ENCODE results near the gene MYO3B. TPM values are rescaled to one million over a fixed set of nuclear protein-coding genes. Genes with fewer than 3 reads are reported as not detected.
"Not testable (repeated sequence)": the region's sequence is repeated elsewhere in the genome, so short reads cannot be mapped to it uniquely, and the experiment has no call there.

Gene MYO3B
- total RNA-seq, 1 experiment from 2014 or later = 11.9 TPM

DNA sequence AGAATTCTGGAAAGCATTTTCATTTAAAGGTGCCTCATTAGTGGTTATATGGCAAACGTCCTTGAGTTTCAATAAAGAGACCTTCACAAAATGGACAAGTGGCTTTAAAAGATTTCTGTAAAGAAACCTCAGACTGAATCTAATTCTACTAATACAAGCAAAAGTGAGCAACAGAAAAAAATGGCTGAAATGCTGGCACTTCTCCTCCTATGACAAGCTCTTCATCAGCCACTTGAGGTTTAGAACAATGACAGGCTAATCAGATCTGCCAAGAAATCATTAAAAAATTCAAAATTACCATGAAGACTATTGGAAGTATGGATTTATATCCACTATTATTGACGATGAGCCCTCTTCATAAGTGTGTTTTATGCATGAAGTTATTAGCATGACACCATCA is 71.8 kb downstream of the MYO3B start:
- DNase-seq (ENCODE audit: low spot score) = no peak
- in situ Hi-C loops (cut with HindIII; ENCODE audit: low sequenced_read_pairs) = no loop called here

DNA sequence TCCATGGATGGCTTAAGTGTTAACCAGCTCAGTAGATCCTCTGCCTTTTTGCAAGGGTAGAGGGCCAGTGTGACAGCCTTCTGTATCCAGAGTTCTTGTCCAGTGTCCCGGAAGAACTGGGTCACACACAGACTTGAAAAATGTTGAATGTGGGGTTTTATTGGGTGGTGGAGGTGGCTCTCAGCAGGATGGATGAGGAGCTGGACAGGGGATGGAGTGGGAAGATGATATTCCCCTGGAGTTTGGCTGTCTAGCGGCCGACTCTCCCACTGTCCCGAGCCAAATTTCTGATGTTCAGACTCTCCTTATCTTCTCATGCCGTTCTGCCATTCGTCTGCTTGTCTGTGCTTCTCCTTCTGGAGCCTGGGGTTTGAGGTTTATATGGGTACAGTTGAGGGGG is 72.6 kb downstream of the MYO3B start:
- DNase-seq (ENCODE audit: low spot score) = no peak
- in situ Hi-C loops (cut with HindIII; ENCODE audit: low sequenced_read_pairs) = no loop called here

- in situ Hi-C loops (cut with HindIII; ENCODE audit: low sequenced_read_pairs) = no loop called here
- no peak for DNase-seq (ENCODE audit: low spot score)
Observed at GRCh38 chr2:170252414-170252813, 74.5 kb downstream of the MYO3B start.

- DNase-seq (ENCODE audit: low spot score) = no peak
- in situ Hi-C loops (cut with HindIII; ENCODE audit: low sequenced_read_pairs) = no loop called here
Observed at GRCh38 chr2:170253721-170254230, 75.8 kb downstream of the MYO3B start.

GRCh38 chr2:170254293-170254732 is 76.4 kb downstream of the MYO3B start:
- in situ Hi-C loops (cut with HindIII; ENCODE audit: low sequenced_read_pairs) = no loop called here
- no peak for DNase-seq (ENCODE audit: low spot score)

DNA sequence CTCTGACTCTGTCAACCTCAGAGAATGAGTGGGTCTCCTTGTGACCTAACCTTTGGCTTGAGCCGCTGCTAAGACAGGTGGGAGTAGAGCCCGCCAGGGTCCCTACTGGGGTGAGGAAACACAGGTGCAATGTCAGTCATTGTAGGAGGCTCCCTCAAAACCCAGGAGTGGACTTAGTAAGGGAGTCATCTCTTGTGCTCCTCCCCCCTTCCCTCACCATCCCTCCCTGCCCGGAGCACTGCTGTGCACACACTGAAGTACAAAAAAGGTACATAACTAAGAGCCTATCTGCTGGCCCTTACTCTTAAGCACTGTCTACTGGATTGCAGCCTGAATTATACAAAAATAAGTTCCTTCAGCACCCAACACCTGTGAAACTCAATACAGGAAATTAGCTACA is 77.2 kb downstream of the MYO3B start:
- DNase-seq (ENCODE audit: low spot score) = no peak
- in situ Hi-C loops (cut with HindIII; ENCODE audit: low sequenced_read_pairs) = no loop called here

DNA sequence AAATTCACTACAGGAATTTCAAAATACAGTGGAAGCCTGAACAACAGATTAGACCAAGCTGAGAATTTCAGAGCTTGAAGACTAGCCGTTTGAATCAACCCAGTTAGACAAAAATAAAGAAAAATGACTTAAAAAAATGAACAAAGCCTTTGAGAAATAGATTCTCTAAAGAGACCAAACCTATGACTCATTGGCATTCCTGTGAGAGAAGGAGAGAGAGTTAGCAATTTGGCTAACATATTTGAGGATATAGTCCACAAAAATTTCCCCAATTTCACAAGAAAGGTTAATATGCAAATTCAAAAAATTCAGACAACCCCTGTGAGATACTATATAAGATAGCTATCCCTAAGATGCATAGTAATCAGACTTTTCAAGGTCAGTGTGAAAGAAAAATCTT is 78.0 kb downstream of the MYO3B start:
- DNase-seq (ENCODE audit: low spot score) = no peak
- in situ Hi-C loops (cut with HindIII; ENCODE audit: low sequenced_read_pairs) = no loop called here

DNA sequence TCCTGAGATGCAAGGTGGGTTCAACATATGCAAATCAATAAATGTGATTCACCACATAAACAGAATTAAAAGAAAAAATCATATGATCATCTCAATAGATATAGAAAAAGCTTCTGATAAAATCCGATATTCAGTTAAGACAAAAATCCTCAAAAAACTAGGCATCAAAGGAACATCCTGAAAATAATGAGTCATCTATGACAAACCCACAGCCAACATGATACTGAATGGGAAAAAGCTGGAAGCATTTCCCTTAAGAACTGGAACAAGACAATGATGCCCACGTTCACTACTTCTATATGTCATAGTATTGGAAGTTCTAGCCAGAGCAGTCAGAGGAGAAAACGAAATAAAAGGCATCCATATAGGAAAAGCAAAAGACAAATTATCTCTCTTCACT is 80.4 kb downstream of the MYO3B start:
- in situ Hi-C loops (cut with HindIII; ENCODE audit: low sequenced_read_pairs) = no loop called here
- no peak for DNase-seq (ENCODE audit: low spot score)

DNA sequence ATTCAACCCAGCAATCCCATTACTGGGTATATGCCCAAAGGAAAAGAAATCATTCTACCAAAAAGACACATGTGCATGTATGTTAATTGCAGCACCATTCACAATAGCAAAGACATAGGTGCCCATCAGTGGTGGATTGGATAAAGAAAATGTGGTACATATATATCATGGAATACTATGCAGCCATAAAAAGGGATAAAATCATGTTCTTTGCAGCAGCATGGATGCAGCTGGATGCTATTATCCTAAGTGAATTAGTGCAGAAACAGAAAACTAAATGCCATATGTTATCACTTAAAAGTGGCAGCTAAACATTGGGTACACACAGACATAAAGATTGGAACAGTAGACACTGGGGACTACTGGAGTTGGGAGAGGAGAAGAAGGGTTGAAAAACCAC is 82.2 kb downstream of the MYO3B start:
- no peak for DNase-seq (ENCODE audit: low spot score)

GRCh38 chr2:170261566-170261965 is 83.6 kb downstream of the MYO3B start:
- in situ Hi-C loops (cut with HindIII; ENCODE audit: low sequenced_read_pairs) = no loop called here
- no peak for DNase-seq (ENCODE audit: low spot score)

More for the DNA sequence above, 82.2 kb downstream of the MYO3B start:
- in situ Hi-C loops (cut with HindIII; ENCODE audit: low sequenced_read_pairs) = no loop called here

DNA sequence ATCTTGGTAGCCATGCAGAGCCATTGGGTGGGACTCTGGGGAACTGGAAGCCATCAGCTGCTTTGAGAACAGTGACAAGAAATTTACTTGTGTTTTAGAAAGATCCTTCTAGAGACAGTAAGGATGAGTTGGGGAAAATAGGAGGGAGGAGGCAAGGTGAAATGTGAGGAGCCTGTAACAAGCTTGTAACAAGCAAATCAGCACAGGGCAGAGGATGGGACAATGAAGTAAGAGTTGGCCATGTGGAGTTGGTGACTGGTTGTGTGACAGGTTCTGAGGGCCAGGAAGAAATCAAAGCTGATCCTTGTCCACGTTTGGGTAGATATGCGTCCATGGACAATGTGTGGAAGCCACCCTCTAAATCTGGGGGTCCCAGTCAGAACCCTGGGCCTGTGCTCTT is 84.4 kb downstream of the MYO3B start:
- no peak for DNase-seq (ENCODE audit: low spot score)
- in situ Hi-C loops (cut with HindIII; ENCODE audit: low sequenced_read_pairs) = no loop called here

- in situ Hi-C loops (cut with HindIII; ENCODE audit: low sequenced_read_pairs) = no loop called here
- DNase-seq (ENCODE audit: low spot score) = no peak
Observed at GRCh38 chr2:170262806-170263205, 84.9 kb downstream of the MYO3B start.

GRCh38 chr2:170263728-170264521 is 86.0 kb downstream of the MYO3B start:
- DNase-seq (ENCODE audit: low spot score); in situ Hi-C loops (cut with HindIII; ENCODE audit: low sequenced_read_pairs): not testable (repeated sequence)

GRCh38 chr2:170264522-170264860 is 86.5 kb downstream of the MYO3B start:
- in situ Hi-C loops (cut with HindIII; ENCODE audit: low sequenced_read_pairs) = no loop called here
- no peak for DNase-seq (ENCODE audit: low spot score)

- no peak for DNase-seq (ENCODE audit: low spot score)
- in situ Hi-C loops (cut with HindIII; ENCODE audit: low sequenced_read_pairs) = no loop called here
Observed at GRCh38 chr2:170264865-170265264, 86.9 kb downstream of the MYO3B start.

GRCh38 chr2:170265321-170265720 is 87.4 kb downstream of the MYO3B start:
- in situ Hi-C loops (cut with HindIII; ENCODE audit: low sequenced_read_pairs) = no loop called here
- DNase-seq (ENCODE audit: low spot score) = no peak

DNA sequence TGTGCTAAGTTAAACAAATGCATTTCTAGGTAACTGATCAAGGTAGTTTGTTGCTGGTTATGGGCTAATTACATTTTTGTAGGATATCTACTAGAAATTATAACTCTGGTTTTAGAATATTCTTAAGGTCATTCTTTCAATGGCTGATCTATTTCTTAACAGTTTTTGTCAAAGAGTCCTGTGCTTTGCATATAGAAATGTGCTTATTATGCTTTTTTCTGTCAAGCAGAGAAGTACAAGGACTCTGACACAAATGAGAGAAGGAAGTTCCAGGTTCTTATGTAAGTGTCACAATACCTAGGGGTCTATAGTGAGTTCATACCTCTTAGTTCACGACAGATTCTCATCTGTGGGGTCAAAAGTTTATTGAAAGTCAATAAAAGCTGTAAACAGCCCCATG is 88.4 kb downstream of the MYO3B start:
- no peak for DNase-seq (ENCODE audit: low spot score)
- in situ Hi-C loops (cut with HindIII; ENCODE audit: low sequenced_read_pairs) = no loop called here

DNA sequence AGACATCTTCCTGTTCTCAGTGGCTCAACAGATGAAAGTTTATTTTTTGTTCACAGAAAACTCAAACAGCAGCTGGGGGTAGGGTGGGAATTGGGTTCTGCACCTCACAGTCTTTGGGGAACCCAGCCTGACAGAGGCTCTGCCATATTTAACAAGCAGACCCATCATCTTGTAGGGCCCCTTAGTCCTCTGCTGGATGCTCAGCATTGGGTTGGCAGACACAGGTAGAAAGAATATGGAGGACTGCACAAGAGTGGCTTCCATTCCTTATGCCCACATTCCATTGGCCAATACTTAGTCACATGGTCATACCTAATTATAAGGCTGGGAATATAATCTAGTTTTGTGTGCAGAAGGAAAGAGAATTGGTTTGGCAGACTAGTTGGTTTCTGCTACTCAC is 89.1 kb downstream of the MYO3B start:
- no peak for DNase-seq (ENCODE audit: low spot score)
- in situ Hi-C loops (cut with HindIII; ENCODE audit: low sequenced_read_pairs) = no loop called here

DNA sequence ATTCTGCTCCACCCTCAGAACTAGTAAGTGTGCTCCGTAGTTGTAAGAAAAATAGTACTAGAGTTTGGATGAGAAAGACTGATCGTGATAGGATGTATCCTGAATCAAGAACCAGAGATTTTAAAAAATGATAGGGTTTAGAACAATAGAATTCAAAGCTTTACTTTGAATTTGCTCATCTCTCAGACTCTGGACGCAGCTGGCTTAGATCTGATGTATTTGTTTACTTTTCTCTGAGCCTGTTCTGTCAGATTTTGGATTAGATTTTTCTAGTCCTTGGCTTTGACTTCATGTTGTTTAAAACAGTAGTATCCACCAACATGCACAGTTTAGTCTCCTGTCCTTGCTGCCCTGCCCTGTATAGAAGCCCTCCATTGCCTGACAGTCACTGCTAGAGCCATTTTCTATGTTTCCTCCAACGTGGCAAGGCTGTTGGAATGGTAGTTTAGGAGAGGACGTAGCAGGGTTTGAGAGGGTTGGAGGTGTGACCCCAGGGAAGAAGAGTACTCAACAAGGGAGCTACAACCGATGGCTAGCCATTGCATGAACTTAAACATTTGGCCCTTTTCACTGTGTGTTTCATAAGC is 92.4 kb downstream of the MYO3B start:
- in situ Hi-C loops (cut with HindIII; ENCODE audit: low sequenced_read_pairs) = no loop called here
- DNase-seq (ENCODE audit: low spot score) = no peak

DNA sequence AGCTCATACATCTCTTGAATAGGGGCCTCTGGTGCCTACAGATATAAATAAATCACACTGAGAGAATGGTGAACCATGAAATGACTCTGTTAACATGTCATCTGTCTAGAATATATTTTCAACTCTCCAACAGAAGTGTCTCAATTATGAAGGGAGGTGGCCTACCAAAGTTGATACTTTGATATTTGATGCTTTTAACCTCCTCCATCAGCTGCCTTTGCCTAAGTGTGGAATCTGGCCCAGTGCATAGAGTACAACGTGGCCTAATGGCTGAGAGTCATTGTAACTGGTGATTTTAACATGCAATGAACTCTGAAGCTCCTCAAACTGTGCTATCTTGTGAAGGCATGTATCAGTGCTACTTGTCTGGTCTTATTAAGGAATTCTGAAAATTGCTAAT is 93.4 kb downstream of the MYO3B start:
- in situ Hi-C loops (cut with HindIII; ENCODE audit: low sequenced_read_pairs) = no loop called here
- no peak for DNase-seq (ENCODE audit: low spot score)

DNA sequence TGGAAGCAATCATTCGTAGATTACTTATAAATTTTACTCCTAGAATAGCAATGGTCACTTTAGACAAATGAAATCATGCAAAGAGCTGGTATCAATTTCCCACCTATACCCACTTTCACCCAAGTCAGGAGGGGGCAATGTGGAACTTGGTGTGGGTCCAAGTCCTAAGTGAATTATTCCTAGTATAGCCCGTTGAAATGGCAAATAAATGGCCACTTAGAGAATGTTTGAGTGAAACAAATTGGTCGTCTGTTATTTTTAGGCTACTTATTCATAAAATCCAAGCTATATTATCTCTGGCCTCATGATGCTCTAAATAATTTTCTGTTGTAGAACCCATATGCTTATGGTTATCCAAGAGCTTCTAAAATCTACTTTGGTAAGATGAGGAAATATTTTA is 98.1 kb downstream of the MYO3B start:
- DNase-seq (ENCODE audit: low spot score) = no peak
- in situ Hi-C loops (cut with HindIII; ENCODE audit: low sequenced_read_pairs) = no loop called here

Data from G401 (cell line).